T-helper 1 cell treated with Interleukin-12 subunit alpha and Interleukin-12 subunit beta and Interleukin-4 antibody, amounts not matched to agents 30 ng/mL and 1 ng/mL, for 36 hours (primary cell): Measurements from ENCODE around the gene DALRD3. TPM values are rescaled to one million over a fixed set of nuclear protein-coding genes. Genes with fewer than 3 reads are reported as not detected.

Source experiments
- intact Hi-C: fragments of 100-400 bp; cut with micrococcal nuclease; formaldehyde crosslinking; loops from one replicate; pipeline ENCODE4 v1.15.1; 2024
- total RNA-seq: library from RNA; stranded (reverse); gene quantifications from 2 replicates; pipeline ENCODE4 v1.2.3, GENCODE V29; 2022

The DALRD3 gene
- total RNA-seq, result 22.2 and 23.1 TPM in 2 replicates

DNA sequence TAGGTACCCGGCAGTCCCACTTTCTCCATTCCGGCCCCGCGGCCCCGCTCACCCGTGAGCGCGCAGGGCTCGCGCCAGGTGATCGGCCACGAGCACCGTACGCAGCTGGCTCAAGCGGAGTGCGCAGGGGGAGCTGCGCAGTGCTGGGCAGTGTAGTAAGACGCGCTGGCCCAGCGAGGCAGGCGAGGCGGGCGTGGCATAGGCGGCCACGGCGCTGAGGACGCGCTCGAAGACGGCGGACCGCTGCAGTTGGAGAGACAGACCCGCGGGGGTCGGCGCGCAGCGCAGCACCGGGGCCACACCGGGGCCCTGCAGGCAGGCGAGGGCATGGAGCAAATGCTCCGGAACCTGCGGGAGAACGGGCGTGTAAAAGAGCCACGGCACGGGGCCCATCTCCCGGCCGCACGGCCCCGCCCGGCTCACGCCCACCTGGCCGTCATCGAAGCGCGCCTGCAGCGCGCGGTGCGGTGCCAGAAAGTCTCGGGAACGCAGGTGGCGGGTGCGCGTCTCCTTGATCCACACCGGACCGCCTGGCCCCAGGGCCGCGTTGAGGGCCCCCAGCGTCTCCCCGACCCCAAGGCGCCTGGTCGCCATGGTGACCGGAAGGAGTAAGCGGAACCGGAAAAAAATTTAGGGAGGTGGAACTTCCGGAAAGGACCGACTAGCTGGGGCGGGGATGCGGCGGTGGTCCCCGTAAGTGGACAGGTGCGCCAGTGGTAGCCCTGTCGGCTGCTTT is at the start of gene DALRD3:
TSS of gene DALRD3 (minus strand) at position 610 of the 736 bp plus-strand sequence. CDS start at position 594, 16 bp downstream.
- intact Hi-C loops, result no loop called here

GRCh38 chr3:49058011-49058410 is 39.6 kb upstream of the DALRD3 start:
- intact Hi-C loops, result no loop called here

DNA sequence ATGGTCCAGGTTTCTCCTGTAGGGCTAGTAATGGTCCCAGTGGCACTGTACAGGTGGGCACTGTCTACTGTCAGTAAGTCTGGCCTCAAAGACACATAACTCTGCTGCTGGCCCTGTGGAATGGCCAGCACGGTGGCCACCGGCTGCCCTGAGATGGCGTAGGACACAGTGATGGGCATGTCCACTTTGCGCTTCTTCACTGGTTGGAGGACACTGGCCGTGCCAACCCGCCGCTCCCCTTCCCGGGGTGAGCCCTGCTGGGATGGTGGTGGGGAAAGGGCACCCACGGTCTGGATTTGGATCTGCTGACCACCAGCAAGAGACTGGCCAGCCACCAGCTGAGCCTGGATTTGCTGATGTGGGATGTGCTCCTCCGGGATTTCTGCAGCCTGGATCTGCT is 38.9 kb upstream of the DALRD3 start:
- intact Hi-C loops, result no loop called here

- intact Hi-C loops, result no loop called here
Measured at GRCh38 chr3:49054344-49054862, 36.0 kb upstream of the DALRD3 start.

- intact Hi-C loops, result no loop called here
Measured at GRCh38 chr3:49053543-49053942, 35.2 kb upstream of the DALRD3 start.

- intact Hi-C loops, result no loop called here
Measured at GRCh38 chr3:49035281-49035680, 16.9 kb upstream of the DALRD3 start.

- intact Hi-C loops, result no loop called here
Measured at GRCh38 chr3:49034650-49035049, 16.3 kb upstream of the DALRD3 start.

DNA sequence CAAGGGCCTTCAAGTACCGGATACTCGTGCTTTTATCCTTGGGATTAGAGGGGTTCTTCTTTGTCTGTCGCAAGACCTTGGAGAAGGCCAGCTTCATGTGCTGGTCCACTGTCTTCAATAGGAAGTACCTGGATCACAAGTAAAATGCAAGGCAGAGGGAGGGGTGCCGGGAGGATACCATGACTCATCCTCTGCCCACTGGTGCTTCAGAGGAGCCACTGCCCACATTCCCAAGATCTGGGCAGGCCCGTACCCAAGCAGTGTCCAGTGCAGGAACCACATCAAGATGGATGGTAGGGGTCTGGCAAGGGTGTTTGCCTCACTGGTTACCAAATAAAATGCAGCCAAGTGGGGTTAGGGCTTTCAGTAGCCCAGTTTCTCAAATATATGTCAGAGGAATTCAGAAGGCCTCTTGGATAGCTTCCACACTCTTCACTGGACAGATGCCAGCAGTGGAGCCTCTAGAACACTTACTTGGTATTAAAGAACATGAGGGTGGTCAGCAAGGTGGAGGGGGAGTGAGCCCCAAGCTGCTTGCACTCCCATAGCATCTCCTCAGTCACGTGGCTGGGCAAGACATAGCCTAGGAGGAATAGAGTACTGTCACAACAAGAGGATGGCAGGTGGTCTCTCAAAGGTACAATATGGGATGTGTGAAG is 14.4 kb upstream of the DALRD3 start:
- intact Hi-C loops, result no loop called here

DNA sequence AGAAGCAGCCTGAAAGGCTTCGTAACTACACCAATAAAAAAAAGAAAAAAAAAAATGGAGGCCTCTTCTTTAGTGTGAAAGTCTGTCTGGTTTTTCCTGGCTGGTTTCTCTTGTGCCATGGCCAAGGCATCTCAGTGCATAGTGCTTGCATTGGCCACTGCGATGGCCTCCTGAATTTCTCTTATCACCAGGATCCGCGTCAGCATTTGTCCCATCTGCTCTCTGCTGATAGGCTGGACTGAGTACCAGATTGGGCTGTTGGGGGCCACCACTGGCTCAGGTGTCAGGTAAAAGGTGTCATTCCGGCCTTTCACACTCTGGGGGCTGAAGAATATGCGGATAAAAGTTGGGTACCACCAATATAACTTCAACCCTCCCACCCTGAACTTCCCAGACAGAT is 11.9 kb upstream of the DALRD3 start:
- intact Hi-C loops, result no loop called here

DNA sequence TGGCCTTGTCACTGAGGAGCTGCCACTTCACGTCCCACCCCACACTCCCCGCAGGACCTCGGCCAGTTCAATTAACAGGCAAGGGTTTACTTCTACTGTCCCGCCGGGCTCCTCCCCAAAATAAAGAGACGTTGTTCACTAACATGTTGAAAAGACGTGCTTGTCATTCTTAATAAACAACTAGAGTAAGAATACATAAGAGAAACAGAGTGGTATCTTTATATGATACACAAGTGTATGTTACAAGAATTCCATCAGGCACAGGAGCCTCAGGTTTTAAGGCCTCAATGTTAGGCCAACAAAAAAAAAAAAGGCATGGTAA is 11.1 kb upstream of the DALRD3 start:
- intact Hi-C loops, result loop anchor here (1.0 to 10.0 kb wide), 14 partner anchors 8 to 1265 kb away; partner anchors contain the start of genes CDC25A, DAG1, GNAI2 and GPX1

DNA sequence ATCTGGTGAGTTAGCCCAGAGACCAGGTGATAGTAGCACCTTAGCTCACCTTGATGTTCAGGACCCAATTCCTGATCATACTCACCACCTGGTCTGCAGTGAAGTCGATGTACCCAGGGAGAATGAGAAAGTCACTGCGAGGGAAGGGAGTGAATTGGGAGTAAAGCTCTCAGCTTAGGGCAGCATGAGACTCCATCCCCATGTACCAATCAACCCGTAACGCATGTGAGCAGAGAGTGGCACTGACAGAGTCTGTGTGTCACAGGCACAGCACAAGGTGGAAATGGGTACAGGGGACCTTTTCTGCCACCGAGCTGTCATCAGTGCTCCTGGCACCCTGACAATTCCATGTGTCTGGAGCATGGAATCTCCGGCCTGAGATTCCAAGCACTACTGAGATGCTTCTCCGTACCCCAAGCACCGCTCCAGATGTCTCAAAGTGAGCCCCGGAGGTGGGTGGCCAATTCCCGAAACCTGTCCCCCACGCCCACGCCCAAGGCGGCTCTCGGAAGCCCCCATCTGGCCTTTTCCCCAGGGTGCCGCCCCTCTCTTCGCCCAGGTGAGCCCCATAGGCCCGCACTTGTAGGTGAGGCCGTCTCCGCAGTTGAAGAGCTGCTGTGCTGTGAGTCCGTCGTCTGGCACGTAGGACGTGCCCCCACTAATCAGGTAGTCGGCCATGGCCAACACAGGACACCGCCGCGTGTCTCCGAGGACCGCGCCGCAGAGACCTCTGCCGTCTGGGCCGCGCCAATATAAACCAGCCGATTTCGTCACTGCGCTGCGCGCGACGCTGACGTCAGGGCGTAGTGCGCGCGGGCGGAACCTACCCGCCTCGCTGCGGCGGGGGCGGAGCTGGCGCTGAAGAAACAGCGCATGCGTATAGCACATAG is 10.5 kb upstream of the DALRD3 start, which contains the start of gene IMPDH2:
TSS of gene IMPDH2 (minus strand) at position 726 of the 890 bp plus-strand sequence. CDS start at position 678, 48 bp downstream.
- intact Hi-C loops, result loop anchor here (1.0 to 10.0 kb wide), 14 partner anchors 8 to 1266 kb away; partner anchors contain the start of genes CDC25A, DAG1, GNAI2 and GPX1

GRCh38 chr3:49028298-49028672 is 9.9 kb upstream of the DALRD3 start:
- intact Hi-C loops, result loop anchor here (2.0 to 10.0 kb wide), 7 partner anchors 313 to 1267 kb away; partner anchors contain the start of genes CDC25A, DAG1, GNAI2 and GPX1

DNA sequence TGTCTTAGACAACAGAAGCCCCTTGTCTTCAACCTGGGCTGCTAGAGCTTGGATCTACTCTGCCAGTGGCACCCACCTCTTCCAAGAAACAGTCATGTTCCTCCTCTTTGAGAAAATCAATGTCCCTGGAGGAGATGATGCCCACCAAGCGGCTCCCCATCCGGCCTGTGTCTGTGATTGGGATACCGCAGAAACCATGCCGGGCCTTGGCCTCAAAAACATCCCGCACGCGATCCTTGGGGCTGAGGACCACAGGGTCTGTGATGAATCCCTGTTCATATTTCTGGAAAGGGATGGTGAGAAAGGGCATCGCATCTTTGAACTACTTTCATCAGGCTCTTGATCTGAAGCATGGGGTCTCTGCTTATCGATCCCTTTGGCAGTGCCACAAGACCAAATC is 9.3 kb upstream of the DALRD3 start:
- intact Hi-C loops, result loop anchor here (2.0 to 10.0 kb wide), 7 partner anchors 313 to 1267 kb away; partner anchors contain the start of genes CDC25A, DAG1, GNAI2 and GPX1

DNA sequence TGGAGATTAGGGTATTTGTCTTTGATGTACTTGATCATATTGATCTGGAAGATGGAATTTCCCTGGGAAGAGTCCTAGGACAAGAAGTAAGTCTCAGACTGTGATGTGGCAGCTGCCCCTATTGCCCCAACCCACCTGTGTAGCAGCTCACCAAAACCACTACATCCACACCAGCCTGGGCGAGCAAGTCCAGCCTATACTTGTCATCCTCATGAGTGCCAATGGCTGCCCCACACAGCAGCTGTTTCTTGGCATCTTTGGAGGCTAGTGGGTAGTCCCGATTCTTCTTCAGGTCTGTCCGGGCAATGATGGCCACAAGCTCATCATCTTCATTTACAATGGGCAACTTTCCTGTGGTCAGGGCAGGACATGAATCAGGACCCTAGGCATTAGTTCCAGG is 8.2 kb upstream of the DALRD3 start:
- intact Hi-C loops, result loop anchor here (5.0 to 10.0 kb wide), 4 partner anchors 331 to 1268 kb away; partner anchors contain the start of genes CDC25A, GNAI2, GPX1 and HYAL3

GRCh38 chr3:49025793-49026520 is 7.6 kb upstream of the DALRD3 start:
- intact Hi-C loops, result loop anchor here (5.0 to 10.0 kb wide), 4 partner anchors 331 to 1269 kb away; partner anchors contain the start of genes CDC25A, GNAI2, GPX1 and HYAL3

GRCh38 chr3:49025005-49025792 is 6.8 kb upstream of the DALRD3 start:
- intact Hi-C loops, result loop anchor here (5.0 to 10.0 kb wide), 4 partner anchors 332 to 1270 kb away; partner anchors contain the start of genes CDC25A, GNAI2, GPX1 and HYAL3

DNA sequence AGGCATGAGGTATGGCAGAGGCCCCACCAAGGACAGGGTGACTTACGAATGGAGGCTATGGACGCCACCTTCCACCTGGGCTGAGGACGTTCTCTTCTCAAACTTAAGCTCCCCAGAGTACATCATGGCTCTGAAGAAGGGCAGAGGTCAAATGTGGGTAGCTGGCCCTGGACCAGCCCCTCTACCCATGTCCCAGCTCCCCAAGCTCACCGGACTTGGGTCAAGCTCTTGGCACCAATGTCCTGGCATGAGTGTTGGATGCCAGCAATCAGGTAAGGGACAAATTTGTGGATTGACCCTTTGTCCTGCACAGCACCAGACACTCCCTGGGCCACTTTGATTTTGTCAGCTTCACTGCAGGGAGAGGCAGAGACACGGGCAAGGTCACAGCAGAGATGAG is 6.1 kb upstream of the DALRD3 start:
- intact Hi-C loops, result loop anchor here (5.0 to 10.0 kb wide), 3 partner anchors 698 to 1270 kb away; partner anchors contain the start of genes CDC25A, GMPPB, HYAL3 and IFRD2

DNA sequence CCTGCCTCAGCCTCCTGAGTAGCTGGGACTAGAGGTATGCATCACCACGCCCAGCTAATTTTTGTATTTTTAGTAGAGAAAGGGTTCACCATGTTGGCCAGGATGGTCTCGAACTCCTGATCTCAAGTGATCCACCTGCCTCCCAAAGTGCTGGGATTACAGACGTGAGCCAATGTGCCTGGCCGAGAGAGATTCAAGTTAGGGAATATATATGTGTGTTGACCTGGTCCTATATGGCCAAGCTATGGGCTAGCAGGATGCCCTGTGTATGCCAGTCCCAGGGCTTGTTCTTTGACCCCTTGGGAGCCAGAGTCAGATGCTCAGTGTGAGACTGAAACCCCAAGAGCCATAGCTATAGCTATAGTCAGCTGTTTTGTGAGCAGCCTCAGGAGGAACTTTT is 5.4 kb upstream of the DALRD3 start:
- intact Hi-C loops, result loop anchor here (5.0 to 10.0 kb wide), 3 partner anchors 699 to 1271 kb away; partner anchors contain the start of genes CDC25A, GMPPB, HYAL3 and IFRD2

- intact Hi-C loops, result loop anchor here (5.0 to 10.0 kb wide), 3 partner anchors 700 to 1272 kb away; partner anchors contain the start of genes CDC25A, GMPPB, HYAL3 and IFRD2
Measured at GRCh38 chr3:49022688-49023171, 4.3 kb upstream of the DALRD3 start.
